GM23338 (cell line): Measurements from ENCODE around the gene EIF3J. TPM values are rescaled to one million over a fixed set of nuclear protein-coding genes. Genes with fewer than 3 reads are reported as not detected.

Experiments used
- ATAC-seq: fragments of 200-7000 bp; cut with Tn5 transposase; 3 replicates; pipeline ENCODE4 v1.9.1; 2020
- DNase-seq: peaks from one replicate; pipeline ENCODE4 v3.0.0-alpha.2; 2015; ENCODE audit warnings: low spot score
- H2AFZ ChIP-seq: fragments of 200-600 bp; sonication (generic); 2 replicates; pipeline ENCODE4 v1.8.0; 2016; ENCODE audit warnings: antibody characterized with exemption, mild to moderate bottlenecking, moderate library complexity
- H3F3A ChIP-seq: fragments of 200-600 bp; sonication (generic); replicated peaks from 2 replicates; pipeline ENCODE4 v1.8.0; 2017; ENCODE audit warnings: antibody characterized with exemption, mixed run types, low read depth
- H3K27ac ChIP-seq: fragments of 200-600 bp; sonication (generic); 2 replicates; pipeline ENCODE4 v1.6.1; 2016; ENCODE audit warnings: low read depth
- H3K27me3 ChIP-seq: fragments of 200-600 bp; sonication (generic); 2 replicates; pipeline ENCODE4 v1.8.0; 2016; ENCODE audit warnings: mild to moderate bottlenecking, mixed run types, moderate library complexity; ENCODE audit not compliant: insufficient read depth
- H3K36me3 ChIP-seq: fragments of 200-600 bp; sonication (generic); 2 replicates; pipeline ENCODE4 v1.8.0; 2016; ENCODE audit warnings: mild to moderate bottlenecking; ENCODE audit not compliant: insufficient read depth
- H3K4me1 ChIP-seq: fragments of 200-600 bp; sonication (generic); 2 replicates; pipeline ENCODE4 v1.8.0; 2016; ENCODE audit warnings: mild to moderate bottlenecking, moderate library complexity; ENCODE audit not compliant: insufficient read depth
- H3K4me2 ChIP-seq: fragments of 200-600 bp; sonication (generic); 2 replicates; pipeline ENCODE4 v1.7.1; 2017; ENCODE audit warnings: mixed run types
- H3K4me3 ChIP-seq: fragments of 200-600 bp; sonication (generic); 2 replicates; pipeline ENCODE4 v1.6.1; 2016; ENCODE audit warnings: mixed run types
- H3K79me2 ChIP-seq: fragments of 200-600 bp; sonication (generic); replicated peaks from 2 replicates; pipeline ENCODE4 v1.8.0; 2017; ENCODE audit warnings: mild to moderate bottlenecking; ENCODE audit not compliant: insufficient read depth
- H3K9me2 ChIP-seq: fragments of 200-600 bp; sonication (generic); 2 replicates; pipeline ENCODE4 v1.8.0; 2017; ENCODE audit not compliant: insufficient read depth
- H4K20me1 ChIP-seq: fragments of 200-600 bp; sonication (generic); replicated peaks from 2 replicates; pipeline ENCODE4 v1.8.0; 2017; ENCODE audit warnings: mild to moderate bottlenecking; ENCODE audit not compliant: insufficient read depth
- H3K27ac Mint-ChIP-seq: 2 replicates; pipeline ENCODE4 v1.8.0; 2020; ENCODE audit warnings: inconsistent platforms, mild to moderate bottlenecking, moderate library complexity, mixed read lengths
- H3K27me3 Mint-ChIP-seq: 3 replicates; pipeline ENCODE4 v1.8.0; 2022; ENCODE audit warnings: low read depth, mild to moderate bottlenecking, moderate library complexity, mixed read lengths, inconsistent platforms; ENCODE audit not compliant: insufficient read depth, poor library complexity
- H3K36me3 Mint-ChIP-seq: 3 replicates; pipeline ENCODE4 v1.8.0; 2021; ENCODE audit warnings: low read depth, mild to moderate bottlenecking, inconsistent platforms, moderate library complexity, mixed read lengths
- H3K4me1 Mint-ChIP-seq: 3 replicates; pipeline ENCODE4 v1.8.0; 2020; ENCODE audit warnings: mild to moderate bottlenecking, inconsistent platforms, mixed read lengths
- H3K4me3 Mint-ChIP-seq: 3 replicates; pipeline ENCODE4 v1.8.0; 2021; ENCODE audit warnings: moderate library complexity, mild to moderate bottlenecking, inconsistent platforms, mixed read lengths
- H3K9me3 Mint-ChIP-seq: 3 replicates; pipeline ENCODE4 v1.8.0; 2020; ENCODE audit warnings: moderate library complexity, mild to moderate bottlenecking, inconsistent platforms, mixed read lengths
- CTCF ChIP-seq, 2 experiments: fragments of 200-600 bp in 1 of 2; sonication (generic) in 1 of 2; conservative IDR thresholded peaks; 2 replicates each; pipeline versions ENCODE4 v1.5.1 to v1.6.1; 2016 to 2017; ENCODE audit warnings: antibody characterized with exemption in 2 of 2, low read depth in 2 of 2, mild to moderate bottlenecking in 2 of 2, moderate library complexity in 1 of 2
- EZH2 ChIP-seq: fragments of 200-600 bp; sonication (generic); IDR thresholded peaks from one replicate; pipeline ENCODE4 v1.8.0; 2017; ENCODE audit warnings: antibody characterized with exemption, mild to moderate bottlenecking, low read depth; ENCODE audit not compliant: unreplicated experiment
- EZH2phosphoT487 ChIP-seq: fragments of 200-600 bp; sonication (generic); IDR thresholded peaks from one replicate; pipeline ENCODE4 v1.8.1; 2018; ENCODE audit warnings: antibody characterized with exemption; ENCODE audit not compliant: unreplicated experiment
- NANOG ChIP-seq: IDR thresholded peaks from 2 replicates; pipeline ENCODE4 v1.6.1; 2016; ENCODE audit warnings: antibody characterized with exemption, borderline replicate concordance
- POLR2AphosphoS5 ChIP-seq: IDR thresholded peaks from 2 replicates; pipeline ENCODE4 v1.6.1; 2016; ENCODE audit warnings: antibody characterized with exemption, low read depth
- STAT1 ChIP-seq: IDR thresholded peaks from one replicate; pipeline ENCODE4 v1.6.1; 2016; ENCODE audit warnings: antibody characterized with exemption; ENCODE audit not compliant: unreplicated experiment
- polyA plus RNA-seq: library from polyadenylated mRNA; unstranded; fragments of >200 nt; fragmentation: Nextera tagmentation; extraction: Ambion mirVana; gene quantifications from 2 replicates; pipeline ENCODE4 v1.2.1, GENCODE V29; 2016
- total RNA-seq: library from RNA; depleted of rRNA; stranded (reverse); fragments of >200 nt; shearing (Covaris generic); gene quantifications from 2 replicates; pipeline ENCODE4 v1.2.3, GENCODE V29; 2014
- TF ChIP-seq, protein P1 (sequence below): IDR thresholded peaks from one replicate; pipeline ENCODE4 v1.6.1; 2018; ENCODE audit warnings: antibody characterized with exemption; ENCODE audit not compliant: unreplicated experiment
- TF ChIP-seq, protein P2 (sequence below): IDR thresholded peaks from 2 replicates; pipeline ENCODE4 v1.6.1; 2016; ENCODE audit warnings: antibody characterized with exemption

EIF3J gene
- total and polyA plus RNA-seq, 2 experiments from 2014 or later = 62.7 to 66.6 TPM

GRCh38 chr15:44500555-44500954 is 36.4 kb upstream of the EIF3J start:
- Histone ChIP-seq H3K27me3 (no peaks in the 10 kb centered on the region), H4K20me1 (no peaks in the 10 kb centered on the region; the same call in 1 of the 2 replicates), H3K36me3 (peaks cover 11% of the 10 kb centered on the region), H3K4me3 (no peak overlapping the region), H3K4me2 (no peak overlapping the region), H2AFZ (no peak overlapping the region), H3K79me2 (peaks cover 5% of the 10 kb centered on the region; the same call in 1 of the 2 replicates), H3F3A (no peaks in the 10 kb centered on the region), H3K27ac (peak overlapping the region; percentile 1; the same call in 1 of the 2 replicates), H3K4me1 (no peaks in the 10 kb centered on the region; the same call in 1 of the 2 replicates), H3K9me2 (no peaks in the 10 kb centered on the region)
- TF ChIP-seq, protein P1, sequence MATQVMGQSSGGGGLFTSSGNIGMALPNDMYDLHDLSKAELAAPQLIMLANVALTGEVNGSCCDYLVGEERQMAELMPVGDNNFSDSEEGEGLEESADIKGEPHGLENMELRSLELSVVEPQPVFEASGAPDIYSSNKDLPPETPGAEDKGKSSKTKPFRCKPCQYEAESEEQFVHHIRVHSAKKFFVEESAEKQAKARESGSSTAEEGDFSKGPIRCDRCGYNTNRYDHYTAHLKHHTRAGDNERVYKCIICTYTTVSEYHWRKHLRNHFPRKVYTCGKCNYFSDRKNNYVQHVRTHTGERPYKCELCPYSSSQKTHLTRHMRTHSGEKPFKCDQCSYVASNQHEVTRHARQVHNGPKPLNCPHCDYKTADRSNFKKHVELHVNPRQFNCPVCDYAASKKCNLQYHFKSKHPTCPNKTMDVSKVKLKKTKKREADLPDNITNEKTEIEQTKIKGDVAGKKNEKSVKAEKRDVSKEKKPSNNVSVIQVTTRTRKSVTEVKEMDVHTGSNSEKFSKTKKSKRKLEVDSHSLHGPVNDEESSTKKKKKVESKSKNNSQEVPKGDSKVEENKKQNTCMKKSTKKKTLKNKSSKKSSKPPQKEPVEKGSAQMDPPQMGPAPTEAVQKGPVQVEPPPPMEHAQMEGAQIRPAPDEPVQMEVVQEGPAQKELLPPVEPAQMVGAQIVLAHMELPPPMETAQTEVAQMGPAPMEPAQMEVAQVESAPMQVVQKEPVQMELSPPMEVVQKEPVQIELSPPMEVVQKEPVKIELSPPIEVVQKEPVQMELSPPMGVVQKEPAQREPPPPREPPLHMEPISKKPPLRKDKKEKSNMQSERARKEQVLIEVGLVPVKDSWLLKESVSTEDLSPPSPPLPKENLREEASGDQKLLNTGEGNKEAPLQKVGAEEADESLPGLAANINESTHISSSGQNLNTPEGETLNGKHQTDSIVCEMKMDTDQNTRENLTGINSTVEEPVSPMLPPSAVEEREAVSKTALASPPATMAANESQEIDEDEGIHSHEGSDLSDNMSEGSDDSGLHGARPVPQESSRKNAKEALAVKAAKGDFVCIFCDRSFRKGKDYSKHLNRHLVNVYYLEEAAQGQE = no peak
- no peak for TF ChIP-seq STAT1
- TF ChIP-seq POLR2AphosphoS5 = no peak
- TF ChIP-seq, protein P2, sequence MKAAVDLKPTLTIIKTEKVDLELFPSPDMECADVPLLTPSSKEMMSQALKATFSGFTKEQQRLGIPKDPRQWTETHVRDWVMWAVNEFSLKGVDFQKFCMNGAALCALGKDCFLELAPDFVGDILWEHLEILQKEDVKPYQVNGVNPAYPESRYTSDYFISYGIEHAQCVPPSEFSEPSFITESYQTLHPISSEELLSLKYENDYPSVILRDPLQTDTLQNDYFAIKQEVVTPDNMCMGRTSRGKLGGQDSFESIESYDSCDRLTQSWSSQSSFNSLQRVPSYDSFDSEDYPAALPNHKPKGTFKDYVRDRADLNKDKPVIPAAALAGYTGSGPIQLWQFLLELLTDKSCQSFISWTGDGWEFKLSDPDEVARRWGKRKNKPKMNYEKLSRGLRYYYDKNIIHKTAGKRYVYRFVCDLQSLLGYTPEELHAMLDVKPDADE = no peak
- no peak for TF ChIP-seq EZH2
- no peak for TF ChIP-seq EZH2phosphoT487
- H3K27me3 Mint-ChIP-seq = no peaks in the 10 kb centered on the region
- no peaks in the 10 kb centered on the region for H3K4me1 Mint-ChIP-seq
- no peak overlapping the region for H3K27ac Mint-ChIP-seq
- H3K9me3 Mint-ChIP-seq = no peaks in the 10 kb centered on the region
- ATAC-seq (no peak), DNase-seq (no peak)
- H3K36me3 Mint-ChIP-seq = peaks cover 45% of the 10 kb centered on the region
- no peak overlapping the region for H3K4me3 Mint-ChIP-seq

- Mint-ChIP-seq H3K27ac (no peak overlapping the region), H3K4me1 (no peaks in the 10 kb centered on the region), H3K36me3 (peaks cover 36% of the 10 kb centered on the region), H3K9me3 (no peaks in the 10 kb centered on the region), H3K4me3 (no peak overlapping the region), H3K27me3 (no peaks in the 10 kb centered on the region)
- H3K4me1 ChIP-seq = no peaks in the 10 kb centered on the region; the same call in 1 of the 2 replicates
- H3K27me3 ChIP-seq = no peaks in the 10 kb centered on the region
- H3K27ac ChIP-seq = no peak overlapping the region
- peaks cover 5% of the 10 kb centered on the region; the same call in 1 of the 2 replicates for H3K79me2 ChIP-seq
- H3K4me2 ChIP-seq = no peak overlapping the region
- H3K36me3 ChIP-seq = peaks cover 9% of the 10 kb centered on the region
- H4K20me1 ChIP-seq = no peaks in the 10 kb centered on the region; the same call in 1 of the 2 replicates
- DNase-seq (peak; percentile 54), ATAC-seq (peak; percentile 63)
- TF ChIP-seq CTCF (conservative IDR thresholded peaks at IDR 0.05; ENCODE audit: low read depth in 2 of 2) = peak; percentile 56 to 73
- no peak for TF ChIP-seq NANOG
- H3K9me2 ChIP-seq = no peaks in the 10 kb centered on the region
- no peak overlapping the region for H3K4me3 ChIP-seq
- no peaks in the 10 kb centered on the region for H3F3A ChIP-seq
- no peak overlapping the region for H2AFZ ChIP-seq
Observed at GRCh38 chr15:44501768-44502366, 35.1 kb upstream of the EIF3J start.
